ENCODE results near the gene ZNF865.

The ZNF865 gene

DNA sequence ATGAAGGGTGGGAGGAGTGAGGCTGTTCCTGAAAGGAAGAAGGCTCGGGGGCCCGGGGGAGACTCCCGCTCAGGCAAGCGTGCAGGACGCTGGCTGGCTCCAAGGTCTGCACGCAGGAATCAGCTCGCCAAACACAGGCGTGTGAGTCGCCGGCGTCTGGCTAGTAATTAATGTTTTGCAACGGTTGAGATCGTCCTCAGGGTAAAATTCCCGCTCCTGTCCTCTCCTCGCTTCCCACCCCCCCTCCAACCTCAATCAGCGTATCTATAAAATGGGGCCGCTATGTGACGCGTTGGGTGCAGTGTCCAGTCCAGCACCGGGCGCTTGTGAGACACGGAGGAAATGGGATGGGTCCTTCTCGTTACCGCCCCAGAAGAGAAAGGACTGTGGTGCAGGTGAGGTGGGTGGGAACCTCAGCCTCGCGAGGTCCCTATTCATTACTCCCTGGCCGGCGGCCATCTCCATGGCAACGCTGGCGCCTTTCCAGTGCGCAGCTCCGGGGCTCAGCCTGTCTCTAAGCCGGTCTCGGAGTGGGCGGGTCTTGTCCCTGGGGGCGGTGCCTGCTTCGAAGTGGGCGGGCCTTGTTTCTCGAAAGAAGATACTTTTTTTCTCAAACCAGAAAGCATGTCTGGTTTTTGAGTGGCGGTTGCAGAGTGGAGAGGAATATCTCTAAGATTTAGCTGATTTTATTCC, 18.3 kb upstream of the ZNF865 start:
- in situ Hi-C loops (cut with HindIII; ENCODE audit: low sequenced_read_pairs) = no loop called here

GRCh38 chr19:55588738-55589137, 16.7 kb upstream of the ZNF865 start:
- in situ Hi-C loops (cut with HindIII; ENCODE audit: low sequenced_read_pairs) = no loop called here

DNA sequence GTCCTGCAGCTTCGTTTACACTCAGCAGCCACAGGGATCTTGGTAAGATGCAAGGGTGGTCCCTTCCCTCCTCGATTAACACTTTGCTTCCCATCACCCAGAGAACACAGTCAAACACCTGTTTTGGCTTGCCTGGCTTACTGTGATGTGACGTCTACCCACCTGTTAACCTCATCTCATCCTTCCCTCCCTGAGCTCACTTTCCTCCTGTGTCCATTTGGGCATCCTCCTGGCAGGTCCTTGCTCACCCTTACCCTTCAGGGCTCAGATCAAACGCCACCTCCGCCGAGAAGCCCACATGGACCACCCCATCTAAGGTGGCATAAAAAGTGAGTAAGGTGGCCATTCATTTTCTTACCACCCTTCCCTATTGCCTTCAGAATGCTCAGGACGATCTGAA, 15.3 kb upstream of the ZNF865 start:
- in situ Hi-C loops (cut with HindIII; ENCODE audit: low sequenced_read_pairs) = no loop called here

DNA sequence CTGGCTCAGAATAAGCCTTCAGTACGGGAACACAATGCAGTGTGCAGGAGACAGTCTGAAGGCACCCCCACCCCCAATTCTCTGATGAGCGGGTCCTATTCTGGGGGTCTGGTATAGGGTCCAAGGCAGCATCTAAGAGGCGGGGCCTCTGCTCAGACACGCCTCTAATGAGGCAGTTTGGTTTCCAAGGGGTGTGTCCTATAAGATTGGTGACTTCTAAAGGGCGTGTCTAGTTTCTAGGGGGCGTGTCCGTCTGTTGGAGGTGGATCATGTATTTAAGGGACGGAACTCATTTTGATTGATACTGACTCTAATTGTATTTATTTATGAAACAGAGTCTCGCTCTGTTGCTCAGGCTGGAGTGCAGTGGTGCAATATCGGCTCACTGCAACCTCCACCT, 14.8 kb upstream of the ZNF865 start:
- in situ Hi-C loops (cut with HindIII; ENCODE audit: low sequenced_read_pairs) = no loop called here

DNA sequence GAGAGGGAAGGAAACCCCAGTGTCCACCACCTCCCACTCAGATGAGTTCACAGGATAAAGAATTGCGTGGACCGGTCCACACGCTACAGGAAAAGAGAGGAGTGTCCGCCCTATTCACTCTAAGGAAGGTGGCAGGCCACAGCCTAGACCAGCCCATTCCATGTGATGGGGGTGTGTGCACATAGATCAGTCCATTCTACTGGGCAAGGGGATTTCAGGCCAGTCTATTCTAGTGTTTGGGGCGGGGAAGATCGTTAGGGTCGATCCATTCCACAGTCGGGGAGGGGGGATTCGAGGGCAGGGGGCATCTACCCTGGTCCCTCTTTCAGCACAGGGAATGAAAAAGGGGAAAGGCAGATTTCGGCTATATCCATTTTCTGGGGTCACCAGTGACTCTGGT, 13.9 kb upstream of the ZNF865 start:
- in situ Hi-C loops (cut with HindIII; ENCODE audit: low sequenced_read_pairs) = no loop called here

GRCh38 chr19:55592391-55593090, 12.9 kb upstream of the ZNF865 start:
- in situ Hi-C loops (cut with HindIII; ENCODE audit: low sequenced_read_pairs) = no loop called here

- in situ Hi-C loops (cut with HindIII; ENCODE audit: low sequenced_read_pairs) = no loop called here
These were observed 12.2 kb upstream of the ZNF865 start for GRCh38 chr19:55593096-55593772.

GRCh38 chr19:55594996-55595545, 10.4 kb upstream of the ZNF865 start:
- in situ Hi-C loops (cut with HindIII; ENCODE audit: low sequenced_read_pairs) = no loop called here

DNA sequence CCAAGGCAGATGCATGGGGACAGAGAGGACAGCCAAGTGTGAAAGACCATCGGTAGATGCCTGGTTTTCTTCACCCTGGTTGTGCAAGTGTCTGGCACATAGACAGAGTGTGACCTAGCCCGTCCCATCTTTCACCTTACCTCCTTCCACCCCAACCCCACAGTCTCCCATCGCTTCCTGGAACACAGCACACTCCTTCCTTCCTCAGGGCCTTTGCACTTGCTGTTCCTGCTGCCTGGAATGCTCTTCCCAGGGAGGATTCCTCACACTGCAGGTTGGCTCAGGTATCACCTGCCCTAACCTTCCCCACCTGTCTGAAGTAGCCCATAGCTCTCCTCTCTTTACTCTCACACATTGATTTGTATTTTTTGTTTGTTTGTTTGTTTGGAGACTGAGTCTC, 9.1 kb upstream of the ZNF865 start:
- in situ Hi-C loops (cut with HindIII; ENCODE audit: low sequenced_read_pairs) = no loop called here

DNA sequence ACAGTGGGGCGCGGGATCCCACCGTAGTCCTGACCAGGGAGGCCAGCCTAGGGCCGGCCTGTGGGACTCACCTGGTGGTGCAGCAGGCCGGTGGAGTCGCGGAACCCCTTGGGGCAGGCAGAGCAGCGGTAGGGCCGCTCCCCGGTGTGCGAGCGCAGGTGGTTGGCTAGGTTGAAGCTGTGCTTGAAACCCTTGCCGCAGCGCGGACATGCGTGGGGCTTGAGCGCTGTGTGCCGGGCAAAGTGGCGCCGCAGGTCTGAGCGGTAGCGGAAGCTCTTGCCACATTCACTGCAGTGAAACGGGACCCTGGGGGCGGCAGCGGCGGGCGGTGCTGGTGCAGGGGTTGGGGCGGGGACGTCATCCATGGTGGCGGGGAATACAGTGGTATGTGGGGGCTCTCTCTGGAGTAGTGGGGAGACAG, 7.9 kb upstream of the ZNF865 start:
- in situ Hi-C loops (cut with HindIII; ENCODE audit: low sequenced_read_pairs) = no loop called here

DNA sequence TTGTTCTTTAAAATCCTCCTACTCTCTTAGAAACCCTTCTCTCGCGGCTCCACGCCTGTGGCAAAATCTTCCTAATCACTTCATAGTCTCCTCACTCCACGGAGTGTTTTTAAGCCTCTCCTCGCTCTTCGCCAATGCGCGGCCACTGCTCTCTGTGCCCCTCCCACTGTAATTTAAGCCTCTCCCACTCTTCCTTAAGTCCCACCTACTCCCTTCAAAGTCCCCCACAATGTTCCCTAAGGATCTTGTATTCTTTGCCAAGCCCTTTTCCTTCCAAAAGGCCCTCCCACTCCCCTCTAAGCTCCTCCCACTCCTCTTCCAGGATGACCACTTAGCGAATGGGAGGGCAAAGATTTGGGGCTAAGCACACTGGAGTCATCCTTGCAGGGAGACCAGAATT, 7.4 kb upstream of the ZNF865 start:
- in situ Hi-C loops (cut with HindIII; ENCODE audit: low sequenced_read_pairs) = no loop called here

GRCh38 chr19:55598719-55599467, 6.6 kb upstream of the ZNF865 start:
- in situ Hi-C loops (cut with HindIII; ENCODE audit: low sequenced_read_pairs) = no loop called here

GRCh38 chr19:55599468-55599841, 6.0 kb upstream of the ZNF865 start, which contains the start of gene FIZ1:
FIZ1 (minus strand) TSS chr19:55599517; CDS start chr19:55597865, 1,652 bp downstream.
- in situ Hi-C loops (cut with HindIII; ENCODE audit: low sequenced_read_pairs) = no loop called here

GRCh38 chr19:55599842-55600661, 5.4 kb upstream of the ZNF865 start, which contains the start of gene ZNF524:
ZNF524 (plus strand) TSS chr19:55600288; CDS start chr19:55602113, 1,825 bp downstream.
- in situ Hi-C loops (cut with HindIII; ENCODE audit: low sequenced_read_pairs) = no loop called here

DNA sequence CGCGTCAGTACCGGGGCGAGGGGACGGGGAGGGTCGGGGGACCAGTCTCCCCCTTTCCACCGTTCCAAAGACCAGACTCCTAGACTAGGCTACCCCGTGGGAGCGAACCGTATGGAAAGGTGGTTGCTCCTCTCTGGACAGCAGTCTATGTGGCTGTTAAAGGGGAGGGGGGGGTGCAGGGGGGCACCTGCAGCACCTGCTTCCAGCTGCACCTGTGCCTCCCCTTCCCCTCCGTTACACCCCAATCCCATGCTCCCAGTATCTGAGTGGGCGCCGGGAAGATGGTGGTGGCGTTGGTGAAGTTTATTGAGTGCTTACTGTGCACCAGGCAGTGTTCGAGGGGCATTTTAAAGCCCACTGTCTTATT, 4.8 kb upstream of the ZNF865 start:
- in situ Hi-C loops (cut with HindIII; ENCODE audit: low sequenced_read_pairs) = no loop called here

GRCh38 chr19:55601084-55601483, 4.4 kb upstream of the ZNF865 start:
- in situ Hi-C loops (cut with HindIII; ENCODE audit: low sequenced_read_pairs) = no loop called here

DNA sequence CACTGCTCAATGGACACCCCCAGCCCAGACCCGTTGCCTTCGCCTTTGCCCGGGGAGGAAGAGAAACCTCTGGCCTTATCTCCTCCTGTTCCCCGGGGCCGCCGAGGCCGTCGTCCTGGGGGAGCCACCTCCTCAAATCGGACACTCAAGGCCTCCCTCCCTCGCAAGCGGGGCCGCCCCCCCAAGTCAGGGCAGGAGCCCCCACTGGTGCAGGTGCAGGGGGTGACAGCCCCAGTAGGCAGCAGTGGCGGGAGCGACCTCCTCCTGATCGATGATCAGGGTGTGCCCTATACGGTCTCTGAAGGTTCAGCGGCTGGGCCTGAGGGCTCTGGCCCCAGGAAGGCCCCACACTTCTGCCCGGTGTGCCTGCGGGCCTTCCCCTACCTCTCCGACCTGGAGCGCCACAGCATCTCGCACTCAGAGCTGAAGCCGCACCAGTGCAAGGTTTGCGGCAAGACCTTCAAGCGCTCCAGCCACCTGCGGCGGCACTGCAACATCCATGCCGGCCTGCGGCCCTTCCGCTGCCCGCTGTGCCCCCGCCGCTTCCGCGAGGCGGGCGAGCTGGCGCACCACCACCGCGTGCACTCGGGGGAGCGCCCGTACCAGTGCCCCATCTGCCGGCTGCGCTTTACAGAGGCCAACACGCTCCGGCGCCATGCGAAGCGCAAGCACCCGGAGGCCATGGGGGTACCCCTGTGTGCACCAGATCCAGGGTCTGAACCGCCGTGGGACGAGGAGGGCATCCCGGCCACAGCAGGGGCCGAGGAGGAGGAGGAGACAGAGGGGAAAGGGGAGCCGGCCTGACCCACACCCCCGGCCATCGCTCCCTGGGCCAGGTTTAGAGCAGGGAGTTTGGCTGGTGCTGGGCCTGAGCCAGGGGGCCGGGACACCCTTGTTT, 3.1 kb upstream of the ZNF865 start:
- in situ Hi-C loops (cut with HindIII; ENCODE audit: low sequenced_read_pairs) = no loop called here

DNA sequence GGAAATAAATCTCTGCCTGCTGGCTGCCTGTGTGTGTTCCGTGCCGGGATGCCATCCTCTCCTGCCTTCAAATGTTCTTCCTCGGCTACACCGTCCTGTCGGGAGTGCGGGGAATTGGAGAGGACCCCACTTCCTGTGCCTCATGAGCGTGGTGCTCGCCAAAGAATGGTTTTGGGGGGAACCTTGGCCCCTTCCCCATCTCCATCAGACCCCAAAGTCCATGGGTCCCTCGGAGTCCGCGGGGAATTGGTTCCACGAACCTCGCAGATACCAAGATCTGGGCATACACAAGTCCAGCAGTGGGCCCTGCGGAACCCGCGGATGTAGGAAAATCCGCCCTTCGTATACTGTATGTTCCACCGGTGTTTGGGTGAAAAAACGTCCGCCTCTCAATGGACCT, 2.3 kb upstream of the ZNF865 start:
- in situ Hi-C loops (cut with HindIII; ENCODE audit: low sequenced_read_pairs) = no loop called here

Data from endothelial cell of hepatic sinusoid (primary cell).